H7 (cell line): ENCODE results near the gene LYRM4. TPM values are rescaled to one million over a fixed set of nuclear protein-coding genes. Genes with fewer than 3 reads are reported as not detected.

Experiments
- DNase-seq: peaks from one replicate; pipeline ENCODE4 v3.0.0; 2012
- H3K27me3 ChIP-seq: 2 replicates; pipeline ENCODE4 v1.6.0; 2011; ENCODE audit warnings: mild to moderate bottlenecking, low read length; ENCODE audit not compliant: control insufficient read depth, insufficient read depth
- H3K36me3 ChIP-seq: replicated peaks from 2 replicates; pipeline ENCODE4 v1.5.1; 2011; ENCODE audit warnings: low read length; ENCODE audit not compliant: control insufficient read depth, insufficient read depth
- H3K4me3 ChIP-seq: 2 replicates; pipeline ENCODE4 v1.5.1; 2011; ENCODE audit warnings: low read depth, mild to moderate bottlenecking, control low read depth, low read length, moderate library complexity; ENCODE audit not compliant: insufficient read depth
- total RNA-seq: library from RNA; depleted of rRNA; stranded (reverse); fragments of >200 nt; shearing (Covaris generic); gene quantifications from 2 replicates; pipeline ENCODE4 v1.2.3, GENCODE V29; 2014

LYRM4 gene
- total RNA-seq, 1 experiment from 2014 or later = 45.6 TPM

DNA sequence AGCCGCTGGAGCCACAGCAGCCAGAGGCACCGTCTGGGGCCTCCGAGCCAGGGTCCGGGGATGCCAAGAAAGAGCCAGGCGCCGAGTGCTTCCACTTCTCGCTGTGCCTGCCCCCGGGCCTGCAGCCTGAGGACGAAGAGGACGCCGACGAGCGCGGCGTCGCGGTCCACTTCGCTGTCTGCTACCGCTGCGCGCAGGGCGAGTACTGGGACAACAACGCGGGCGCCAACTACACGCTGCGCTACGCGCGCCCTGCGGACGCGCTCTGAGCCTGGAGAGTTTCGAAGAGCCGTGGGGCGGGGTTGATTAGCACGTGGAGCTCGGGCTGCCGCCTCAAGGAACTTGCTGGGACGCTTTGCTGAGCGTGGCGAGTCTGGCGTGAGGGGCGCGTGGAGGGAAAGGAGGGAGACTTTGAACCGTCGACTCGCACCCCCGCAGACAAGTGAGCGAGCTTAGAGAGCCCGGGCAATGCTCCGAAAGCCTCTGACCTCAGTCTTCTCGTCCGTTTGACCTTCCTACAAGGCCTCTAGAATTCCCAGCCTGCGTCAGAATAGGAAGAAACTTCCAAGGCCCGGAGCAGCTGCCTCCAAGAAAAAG, 174.4 kb downstream of the LYRM4 start:
- Histone ChIP-seq H3K4me3 (peak overlapping the region; percentile 48; the same call in 1 of the 2 replicates), H3K27me3 (peaks cover 50% of the 10 kb centered on the region), H3K36me3 (no peaks in the 10 kb centered on the region)
- peak; percentile 70 for DNase-seq

- Histone ChIP-seq H3K27me3 (peaks cover 50% of the 10 kb centered on the region), H3K36me3 (no peaks in the 10 kb centered on the region)
These were observed 175.0 kb downstream of the LYRM4 start for GRCh38 chr6:5085648-5086293.

GRCh38 chr6:5084781-5085647, 175.7 kb downstream of the LYRM4 start, which contains the start of gene PPP1R3G:
PPP1R3G (plus strand) TSS chr6:5085341; CDS start chr6:5085486, 145 bp downstream.
- peak within 1 kb of the TSS; percentile 48 for H3K4me3 ChIP-seq
- peak; percentile 83 for DNase-seq
- peaks cover 50% of the 10 kb centered on the region for H3K27me3 ChIP-seq
- H3K36me3 ChIP-seq = no peaks in the 10 kb centered on the region

More at GRCh38 chr6:5085648-5086293, 175.0 kb downstream of the LYRM4 start:
- DNase-seq = peak; percentile 87
- H3K4me3 ChIP-seq = peak overlapping the region; percentile 48

GRCh38 chr6:5084360-5084780, 176.4 kb downstream of the LYRM4 start:
- peak; percentile 83 for DNase-seq
- Histone ChIP-seq H3K27me3 (peaks cover 50% of the 10 kb centered on the region), H3K4me3 (peak overlapping the region; percentile 48), H3K36me3 (no peaks in the 10 kb centered on the region)

DNA sequence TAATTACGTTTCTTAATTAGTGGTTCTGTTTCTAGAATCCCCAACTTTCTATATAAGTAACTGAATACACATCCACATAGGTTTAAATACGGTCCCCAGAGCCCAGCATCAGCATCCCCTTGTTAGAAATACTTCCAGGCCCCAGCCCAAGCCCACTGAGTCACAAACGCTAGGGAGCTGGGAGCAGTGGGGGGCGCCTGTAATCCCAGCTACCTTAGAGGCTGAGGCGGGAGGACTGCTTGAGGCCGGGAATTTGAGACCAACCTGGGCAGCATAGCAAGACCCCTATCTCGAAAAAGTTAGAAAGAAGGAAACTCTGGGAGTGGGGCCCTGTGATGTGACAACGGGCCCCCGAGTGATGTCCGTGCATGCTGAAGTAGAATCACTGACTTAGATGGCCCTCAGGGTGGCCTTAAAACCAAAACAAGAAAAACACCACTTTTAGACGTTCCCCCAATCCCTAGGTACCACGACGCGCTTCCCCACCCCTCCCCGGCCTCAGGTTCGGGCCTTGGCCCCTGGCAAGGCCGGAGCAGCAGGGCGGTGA, 176.9 kb downstream of the LYRM4 start:
- H3K36me3 ChIP-seq = no peaks in the 10 kb centered on the region
- H3K4me3 ChIP-seq = peak overlapping the region; percentile 48
- peaks cover 50% of the 10 kb centered on the region for H3K27me3 ChIP-seq
- no peak for DNase-seq

DNA sequence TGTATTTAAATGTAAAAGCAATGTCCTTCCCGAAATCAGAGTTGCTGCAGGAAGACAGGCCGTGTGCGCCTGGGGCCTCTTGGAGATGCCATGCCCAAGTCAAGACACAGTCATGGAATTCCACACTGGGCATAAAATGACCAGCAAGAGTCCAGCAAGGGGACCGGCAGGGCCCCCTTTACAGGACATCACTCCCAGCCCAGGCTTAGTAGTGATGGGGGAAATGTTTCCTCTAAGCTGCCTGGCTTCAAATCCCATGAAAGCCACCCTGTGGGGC, 177.5 kb downstream of the LYRM4 start:
- peaks cover 50% of the 10 kb centered on the region for H3K27me3 ChIP-seq
- no peak overlapping the region for H3K4me3 ChIP-seq
- no peaks in the 10 kb centered on the region for H3K36me3 ChIP-seq
- no peak for DNase-seq

DNA sequence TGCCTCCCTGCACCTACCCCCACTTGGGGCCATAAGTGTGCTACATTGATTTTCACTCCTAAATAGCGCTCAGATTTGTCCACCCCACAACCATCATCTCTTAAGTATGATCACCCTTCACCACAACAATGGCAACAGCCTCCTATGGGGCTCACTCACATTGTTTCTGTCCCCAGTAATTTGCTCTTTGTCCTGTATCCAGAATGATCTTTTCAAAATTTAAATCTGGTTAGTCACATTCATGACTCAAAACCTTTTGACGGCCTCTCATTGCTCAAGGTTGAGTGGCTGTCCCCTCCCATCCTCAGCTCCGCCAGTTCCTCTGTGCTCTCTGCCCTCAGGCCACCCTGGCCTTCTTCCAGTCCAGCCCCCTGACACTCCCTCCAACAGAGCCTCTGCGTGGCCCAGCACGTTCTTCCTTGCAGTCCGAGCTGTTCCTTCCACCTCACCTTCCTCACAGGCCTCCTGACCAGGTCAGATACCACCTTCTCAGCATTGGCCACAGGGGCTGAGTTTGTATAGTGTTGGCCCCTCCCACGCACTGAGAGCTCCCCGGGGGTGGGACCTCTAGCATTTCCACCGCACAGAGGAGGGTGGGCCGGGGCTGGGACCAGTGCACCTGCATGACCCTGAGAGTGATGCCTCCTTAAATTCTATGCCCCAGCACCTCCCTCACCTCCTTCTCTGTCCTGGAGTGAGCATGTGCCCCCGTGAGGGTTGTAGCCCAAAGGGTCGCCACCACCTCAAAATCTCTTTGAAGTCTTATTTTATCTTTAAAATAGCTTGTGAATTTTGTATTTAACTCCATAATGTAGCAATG, 178.1 kb downstream of the LYRM4 start:
- peaks cover 50% of the 10 kb centered on the region for H3K27me3 ChIP-seq
- H3K4me3 ChIP-seq = no peak overlapping the region
- no peak for DNase-seq
- H3K36me3 ChIP-seq = no peaks in the 10 kb centered on the region

GRCh38 chr6:5081955-5082354, 178.8 kb downstream of the LYRM4 start:
- Histone ChIP-seq H3K4me3 (no peak overlapping the region), H3K27me3 (peaks cover 44% of the 10 kb centered on the region), H3K36me3 (no peaks in the 10 kb centered on the region)
- DNase-seq = no peak

GRCh38 chr6:5081182-5081581, 179.6 kb downstream of the LYRM4 start:
- no peak overlapping the region for H3K4me3 ChIP-seq
- peaks cover 36% of the 10 kb centered on the region for H3K27me3 ChIP-seq
- no peaks in the 10 kb centered on the region for H3K36me3 ChIP-seq
- no peak for DNase-seq

DNA sequence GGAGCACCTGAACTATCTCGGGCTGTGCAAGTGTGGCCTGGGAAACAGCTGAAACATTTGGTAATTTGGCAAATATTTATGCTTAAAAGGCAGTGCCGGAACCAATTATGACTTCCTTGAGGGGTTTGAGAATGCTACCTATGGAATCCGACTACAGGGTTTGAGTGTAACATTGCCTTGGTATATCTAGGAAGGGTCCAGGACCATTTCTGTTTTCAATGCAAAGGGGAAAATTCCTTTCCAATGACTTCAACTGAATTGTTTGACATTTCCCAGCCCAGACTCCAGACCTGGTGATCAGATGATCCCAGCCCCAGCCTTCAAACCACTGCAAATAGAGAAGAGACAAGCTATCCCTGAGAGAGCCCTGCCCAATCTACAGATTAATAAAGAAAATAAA, 180.2 kb downstream of the LYRM4 start:
- no peak for DNase-seq
- Histone ChIP-seq H3K36me3 (no peaks in the 10 kb centered on the region), H3K27me3 (peaks cover 30% of the 10 kb centered on the region), H3K4me3 (no peak overlapping the region)

DNA sequence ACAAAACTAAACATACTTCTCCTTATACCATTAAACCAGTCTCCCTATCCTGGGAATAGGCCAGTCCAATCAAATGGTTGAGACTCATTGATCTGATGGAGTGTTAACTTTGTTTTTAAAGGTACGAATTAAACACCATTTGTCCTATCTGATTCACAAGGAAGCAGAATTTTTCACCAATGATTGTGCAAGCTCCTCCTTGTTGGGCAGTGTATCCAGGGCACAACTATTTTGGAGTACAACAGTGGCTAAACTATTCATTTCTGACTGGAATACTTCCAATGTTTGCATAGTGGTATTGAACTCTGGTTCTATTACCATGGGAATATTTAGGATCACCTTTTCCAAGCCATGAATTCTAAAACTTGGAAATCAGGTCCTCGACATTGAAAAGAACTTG, 181.1 kb downstream of the LYRM4 start:
- H3K36me3 ChIP-seq = no peaks in the 10 kb centered on the region
- DNase-seq = no peak
- H3K4me3 ChIP-seq = no peak overlapping the region
- peaks cover 21% of the 10 kb centered on the region for H3K27me3 ChIP-seq

DNA sequence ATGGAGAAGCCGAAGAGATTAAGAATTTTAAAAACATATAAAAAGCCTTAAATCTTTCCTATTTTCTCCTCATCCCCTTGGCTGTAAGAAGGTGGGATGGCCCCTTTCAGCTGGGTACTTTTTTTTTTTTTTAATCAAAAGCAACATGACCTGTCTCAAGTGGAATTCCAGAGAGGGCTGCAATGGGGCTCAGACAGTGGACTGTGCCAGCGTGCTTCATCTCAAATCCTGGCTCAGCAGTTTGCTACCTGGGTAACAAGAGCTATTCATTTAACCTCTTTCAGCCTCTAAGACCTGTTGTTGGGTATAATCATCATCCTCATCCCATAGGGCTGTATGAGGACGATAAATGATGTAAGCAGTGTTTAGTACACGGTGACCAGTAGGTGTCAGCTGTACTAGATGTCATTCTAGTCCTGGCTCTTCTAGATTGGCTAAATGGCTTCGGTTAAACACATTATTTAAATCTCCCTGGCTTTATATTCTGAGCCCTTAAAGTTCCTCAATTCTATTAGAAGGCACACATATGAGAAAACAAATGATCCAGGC, 182.6 kb downstream of the LYRM4 start:
- no peak for DNase-seq
- peaks cover 7% of the 10 kb centered on the region for H3K27me3 ChIP-seq
- no peak overlapping the region for H3K4me3 ChIP-seq
- H3K36me3 ChIP-seq = no peaks in the 10 kb centered on the region

- no peak for DNase-seq
- Histone ChIP-seq H3K27me3 (peaks cover 2% of the 10 kb centered on the region; the same call in 1 of the 2 replicates), H3K4me3 (no peak overlapping the region), H3K36me3 (no peaks in the 10 kb centered on the region)
These were observed 183.8 kb downstream of the LYRM4 start for GRCh38 chr6:5076931-5077330.

DNA sequence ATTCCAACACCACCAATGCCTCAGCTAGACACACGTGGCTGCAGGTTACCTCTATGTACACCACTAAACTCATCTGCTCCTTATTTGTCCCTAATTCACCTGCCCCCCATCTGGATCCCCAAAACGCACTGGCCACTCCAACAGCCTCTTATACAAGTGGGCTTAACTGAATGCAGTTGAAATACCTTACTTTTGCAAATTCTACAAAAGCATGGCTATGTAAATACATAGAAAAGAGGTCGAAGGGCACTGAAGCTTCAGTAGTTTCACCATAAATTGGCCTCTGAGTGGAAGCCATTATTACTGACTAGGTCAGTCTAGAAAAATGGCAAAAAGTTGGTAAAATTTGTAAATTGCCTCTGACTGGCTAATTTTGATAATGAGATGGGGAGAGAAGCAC, 186.8 kb downstream of the LYRM4 start:
- H3K27me3 ChIP-seq = no peaks in the 10 kb centered on the region
- H3K36me3 ChIP-seq = no peaks in the 10 kb centered on the region
- DNase-seq = no peak
- H3K4me3 ChIP-seq = no peak overlapping the region
